Liver (tissue), 9 donors: ENCODE data around the gene ENKD1. TPM values are rescaled to one million over a fixed set of nuclear protein-coding genes. Genes with fewer than 3 reads are reported as not detected.

Experiments used
- DNase-seq: peaks from one replicate; pipeline ENCODE4 v3.0.0-alpha.2; 2017; ENCODE audit warnings: low spot score
- H3K27ac ChIP-seq, 2 donors: one replicate each; pipeline ENCODE4 v1.7.0; 2013; ENCODE audit warnings: inconsistent platforms in 2 of 2, low read length in 2 of 2, control low read depth in 1 of 2, low read depth in 1 of 2, mild to moderate bottlenecking in 1 of 2
- H3K27me3 ChIP-seq, 4 donors: one replicate each; pipeline versions ENCODE4 v1.6.1 to v1.7.0; 2013; ENCODE audit warnings: low read length in 3 of 4, inconsistent platforms in 1 of 4, mild to moderate bottlenecking in 1 of 4, moderate library complexity in 1 of 4; ENCODE audit not compliant: control insufficient read depth in 4 of 4, insufficient read depth in 4 of 4
- H3K36me3 ChIP-seq, 4 donors: one replicate each; pipeline versions ENCODE4 v1.6.1 to v1.7.0; 2013; ENCODE audit warnings: low read length in 3 of 4, mild to moderate bottlenecking in 3 of 4, low read depth in 1 of 4, moderate library complexity in 1 of 4; ENCODE audit not compliant: control insufficient read depth in 4 of 4, insufficient read depth in 3 of 4
- H3K4me1 ChIP-seq, 4 donors: one replicate each; pipeline versions ENCODE4 v1.6.1 to v1.7.0; 2013; ENCODE audit warnings: low read length in 3 of 4, mild to moderate bottlenecking in 3 of 4, moderate library complexity in 1 of 4; ENCODE audit not compliant: control insufficient read depth in 4 of 4, insufficient read depth in 4 of 4
- H3K4me3 ChIP-seq, 3 donors: one replicate each; pipeline versions ENCODE4 v1.6.1 to v1.7.0; 2013; ENCODE audit warnings: low read length in 3 of 3, control low read depth in 1 of 3, low read depth in 1 of 3, mild to moderate bottlenecking in 1 of 3
- H3K9ac ChIP-seq, 2 donors: one replicate each; pipeline ENCODE4 v1.7.0; 2013; ENCODE audit warnings: low read length in 2 of 2, mild to moderate bottlenecking in 2 of 2, moderate library complexity in 2 of 2, control low read depth in 1 of 2, low read depth in 1 of 2
- H3K9me3 ChIP-seq, 4 donors: one replicate each; pipeline versions ENCODE4 v1.6.1 to v1.7.0; 2013; ENCODE audit warnings: low read length in 3 of 4; ENCODE audit not compliant: control insufficient read depth in 4 of 4
- CTCF ChIP-seq: fragments of 150-350 bp; IDR thresholded peaks from 2 replicates; pipeline ENCODE4 v1.5.1; 2017; ENCODE audit warnings: improper control_type of control experiment, low read depth, low read length; ENCODE audit not compliant: missing input control
- EGR1 ChIP-seq, 2 donors: IDR thresholded peaks; 2 replicates each; pipeline ENCODE4 v1.6.1; 2016 to 2018; ENCODE audit warnings: antibody characterized with exemption in 2 of 2, low read depth in 2 of 2
- FOXA2 ChIP-seq: IDR thresholded peaks from 2 replicates; pipeline ENCODE4 v1.6.1; 2016; ENCODE audit warnings: antibody characterized with exemption
- HNF4A ChIP-seq, 2 donors: conservative IDR thresholded peaks; 2 replicates each; pipeline ENCODE4 v1.6.1; 2016; ENCODE audit warnings: antibody characterized with exemption in 2 of 2, mild to moderate bottlenecking in 2 of 2
- HNF4G ChIP-seq: IDR thresholded peaks from 2 replicates; pipeline ENCODE4 v1.6.1; 2016; ENCODE audit warnings: antibody characterized with exemption
- JUND ChIP-seq, 2 donors: IDR thresholded peaks; 2 replicates each; pipeline ENCODE4 v1.6.1; 2016; ENCODE audit warnings: antibody characterized with exemption in 2 of 2
- NR2F2 ChIP-seq: IDR thresholded peaks from 2 replicates; pipeline ENCODE4 v1.6.1; 2016; ENCODE audit warnings: antibody characterized with exemption
- RAD21 ChIP-seq, 2 donors: IDR thresholded peaks; 2 replicates each; pipeline ENCODE4 v1.6.1; 2016; ENCODE audit warnings: antibody characterized with exemption in 2 of 2, mild to moderate bottlenecking in 2 of 2
- REST ChIP-seq: IDR thresholded peaks from 2 replicates; pipeline ENCODE4 v1.6.1; 2016; ENCODE audit warnings: antibody characterized with exemption, mild to moderate bottlenecking
- RXRA ChIP-seq, 2 donors: IDR thresholded peaks; 2 replicates each; pipeline ENCODE4 v1.6.1; 2017 to 2018; ENCODE audit warnings: antibody characterized with exemption in 2 of 2, mild to moderate bottlenecking in 1 of 2
- SP1 ChIP-seq: IDR thresholded peaks from 2 replicates; pipeline ENCODE4 v1.6.1; 2018; ENCODE audit warnings: antibody characterized with exemption, mild to moderate bottlenecking
- TAF1 ChIP-seq: conservative IDR thresholded peaks from 2 replicates; pipeline ENCODE4 v1.6.1; 2016; ENCODE audit warnings: antibody characterized with exemption, mild to moderate bottlenecking
- WGBS: extraction: QIAGEN DNeasy Blood & Tissue Kit; methylation state at CpG from one replicate; pipeline ENCODE4 v1.1.7; 2013; 5-methylcytosine and 5-hydroxymethylcytosine counted together
- polyA plus RNA-seq, 2 donors: library from polyadenylated mRNA; stranded (reverse) in 1 of 2; unstranded in 1 of 2; fragments of 200-250 nt in 1 of 2; fragments of >200 nt in 1 of 2; fragmentation: Nextera tagmentation in 1 of 2; extraction: Ambion mirVana in 1 of 2; gene quantifications; one replicate each; pipeline versions ENCODE4 v1.2.1 to v1.2.3, GENCODE V29; 2013 to 2015
- total RNA-seq, 2 donors: library from RNA; depleted of rRNA; stranded (reverse); fragments of >200 nt; gene quantifications; one replicate each; pipeline ENCODE4 v1.2.3, GENCODE V29; 2014
- TF ChIP-seq, protein P1 (sequence below): IDR thresholded peaks from 2 replicates; pipeline ENCODE4 v1.6.1; 2016; ENCODE audit warnings: antibody characterized with exemption
- TF ChIP-seq, protein P2 (sequence below): IDR thresholded peaks from 2 replicates; pipeline ENCODE4 v1.6.1; 2016; ENCODE audit warnings: antibody characterized with exemption
- TF ChIP-seq, protein P3 (sequence below): IDR thresholded peaks from 2 replicates; pipeline ENCODE4 v1.6.1; 2016; ENCODE audit warnings: antibody characterized with exemption
- donor health status: healthy.
- donor health status: healthy.
- donor health status: healthy.
- donor health status: healthy.
- donor health status: healthy.

The ENKD1 gene
- total and polyA plus RNA-seq, 4 donors = 2.6 to 7.8 (median 4.7) TPM

DNA sequence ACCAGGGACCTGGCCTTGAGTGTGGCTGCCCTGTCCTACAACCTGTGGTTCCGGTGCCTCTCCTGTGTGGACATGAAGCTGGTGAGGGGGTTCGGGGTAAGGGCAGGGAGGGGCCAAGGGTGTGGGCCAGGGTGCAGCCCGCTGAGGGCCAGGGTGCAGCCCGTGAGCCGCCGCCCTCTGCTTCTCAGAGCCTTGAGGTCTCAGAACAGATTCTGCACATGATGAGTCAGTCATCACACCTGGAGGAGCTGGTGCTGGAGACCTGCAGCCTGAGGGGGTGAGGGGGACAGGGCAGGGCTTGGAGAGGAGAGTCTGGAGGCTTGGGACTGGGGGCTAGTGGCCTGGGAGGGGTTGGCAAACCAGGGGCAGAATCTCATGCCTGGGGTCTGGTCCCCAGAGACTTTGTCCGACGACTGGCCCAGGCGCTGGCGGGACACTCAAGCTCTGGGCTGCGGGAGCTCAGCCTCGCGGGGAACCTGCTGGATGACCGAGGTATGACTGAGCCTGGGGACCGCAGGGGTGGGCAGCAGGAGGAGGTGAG is 19.4 kb downstream of the ENKD1 start:
- peaks cover 4 to 16% (median 8%) of the 10 kb centered on the region in 4 donors for H3K4me1 ChIP-seq
- TF ChIP-seq SP1 (no peak), RAD21 (IDR thresholded peaks at IDR 0.05) (no peak), RXRA (IDR thresholded peaks at IDR 0.05) (no peak), REST (no peak), FOXA2 (no peak), EGR1 (IDR thresholded peaks at IDR 0.05; ENCODE audit: low read depth in 2 of 2) (no peak), CTCF (no peak), HNF4G (no peak), JUND (IDR thresholded peaks at IDR 0.05) (no peak), HNF4A (conservative IDR thresholded peaks at IDR 0.05) (no peak)
- TF ChIP-seq, protein P1, sequence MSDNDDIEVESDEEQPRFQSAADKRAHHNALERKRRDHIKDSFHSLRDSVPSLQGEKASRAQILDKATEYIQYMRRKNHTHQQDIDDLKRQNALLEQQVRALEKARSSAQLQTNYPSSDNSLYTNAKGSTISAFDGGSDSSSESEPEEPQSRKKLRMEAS = no peak
- TF ChIP-seq, protein P2, sequence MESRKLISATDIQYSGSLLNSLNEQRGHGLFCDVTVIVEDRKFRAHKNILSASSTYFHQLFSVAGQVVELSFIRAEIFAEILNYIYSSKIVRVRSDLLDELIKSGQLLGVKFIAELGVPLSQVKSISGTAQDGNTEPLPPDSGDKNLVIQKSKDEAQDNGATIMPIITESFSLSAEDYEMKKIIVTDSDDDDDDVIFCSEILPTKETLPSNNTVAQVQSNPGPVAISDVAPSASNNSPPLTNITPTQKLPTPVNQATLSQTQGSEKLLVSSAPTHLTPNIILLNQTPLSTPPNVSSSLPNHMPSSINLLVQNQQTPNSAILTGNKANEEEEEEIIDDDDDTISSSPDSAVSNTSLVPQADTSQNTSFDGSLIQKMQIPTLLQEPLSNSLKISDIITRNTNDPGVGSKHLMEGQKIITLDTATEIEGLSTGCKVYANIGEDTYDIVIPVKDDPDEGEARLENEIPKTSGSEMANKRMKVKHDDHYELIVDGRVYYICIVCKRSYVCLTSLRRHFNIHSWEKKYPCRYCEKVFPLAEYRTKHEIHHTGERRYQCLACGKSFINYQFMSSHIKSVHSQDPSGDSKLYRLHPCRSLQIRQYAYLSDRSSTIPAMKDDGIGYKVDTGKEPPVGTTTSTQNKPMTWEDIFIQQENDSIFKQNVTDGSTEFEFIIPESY = no peak
- WGBS = 75% methylated on average over 15 of the region's 15 CpGs

DNA sequence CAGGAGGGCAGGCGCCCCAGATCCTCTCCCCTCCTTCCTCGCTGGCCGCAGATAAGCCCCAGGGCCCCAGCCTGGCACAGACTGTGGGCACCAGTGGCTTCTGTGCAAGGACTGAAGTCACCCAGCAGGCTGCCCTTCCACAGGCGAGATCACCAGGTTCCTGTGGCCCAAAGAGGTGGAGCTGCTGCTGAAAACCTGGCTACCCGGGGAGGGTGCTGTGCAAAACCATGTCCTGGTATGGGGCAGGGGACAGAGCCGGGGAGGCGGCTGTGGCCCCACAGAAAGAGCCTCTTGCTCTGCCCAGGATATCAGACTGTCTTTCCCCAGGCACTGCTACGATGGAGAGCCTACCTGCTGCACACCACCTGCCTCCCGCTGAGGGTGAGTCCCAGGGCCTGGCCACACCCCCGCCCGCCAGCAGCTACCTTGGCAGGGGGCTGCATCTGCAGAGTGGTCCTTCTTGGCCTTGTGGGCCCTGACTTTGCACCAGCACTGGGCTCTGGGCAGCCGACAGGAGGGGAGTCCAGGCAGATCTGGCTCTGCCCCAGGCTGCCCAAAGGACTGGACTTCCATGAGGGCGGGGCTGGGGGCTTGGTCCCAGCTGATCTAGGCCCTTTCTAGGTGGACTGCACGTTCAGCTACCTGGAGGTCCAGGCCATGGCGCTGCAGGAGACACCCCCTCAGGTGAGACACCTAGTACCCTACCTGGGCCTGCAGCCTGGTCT is 21.0 kb downstream of the ENKD1 start:
- no peak for DNase-seq
- Histone ChIP-seq H3K4me3 (peak overlapping the region in 1 of 3 donors; percentile 40), H3K9me3 (no peaks in the 10 kb centered on the region), H3K9ac (no peak overlapping the region), H3K27ac (no peak overlapping the region), H3K4me1 (peaks cover 5 to 29% (median 14%) of the 10 kb centered on the region in 4 donors), H3K27me3 (no peaks in the 10 kb centered on the region), H3K36me3 (no peaks in the 10 kb centered on the region)
- 87% methylated on average over 15 of the region's 15 CpGs for WGBS
- no peak for TF ChIP-seq FOXA2
- TF ChIP-seq NR2F2 = no peak
- TF ChIP-seq TAF1 = no peak
- no peak for TF ChIP-seq SP1
- TF ChIP-seq, protein P3, sequence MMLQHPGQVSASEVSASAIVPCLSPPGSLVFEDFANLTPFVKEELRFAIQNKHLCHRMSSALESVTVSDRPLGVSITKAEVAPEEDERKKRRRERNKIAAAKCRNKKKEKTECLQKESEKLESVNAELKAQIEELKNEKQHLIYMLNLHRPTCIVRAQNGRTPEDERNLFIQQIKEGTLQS = no peak
- TF ChIP-seq CTCF = no peak

More for the DNA sequence above, 19.4 kb downstream of the ENKD1 start:
- Histone ChIP-seq H3K27ac (no peak overlapping the region), H3K36me3 (no peaks in the 10 kb centered on the region), H3K27me3 (no peaks in the 10 kb centered on the region), H3K4me3 (no peak overlapping the region), H3K9ac (no peak overlapping the region), H3K9me3 (no peaks in the 10 kb centered on the region)
- no peak for DNase-seq
